Stimulated activated CD8-positive, alpha-beta memory T cell treated with anti-CD3 and anti-CD28 coated beads, Interleukin-15, amount 100 ng/mL, for 48 hours (primary cell): Measurements from ENCODE around the gene ORC1.

Experiments used
- DNase-seq, 2 donors: peaks; one replicate each; pipeline ENCODE4 v3.0.0-alpha.2; 2020; ENCODE audit warnings: low read depth in 2 of 2

ORC1 gene

DNA sequence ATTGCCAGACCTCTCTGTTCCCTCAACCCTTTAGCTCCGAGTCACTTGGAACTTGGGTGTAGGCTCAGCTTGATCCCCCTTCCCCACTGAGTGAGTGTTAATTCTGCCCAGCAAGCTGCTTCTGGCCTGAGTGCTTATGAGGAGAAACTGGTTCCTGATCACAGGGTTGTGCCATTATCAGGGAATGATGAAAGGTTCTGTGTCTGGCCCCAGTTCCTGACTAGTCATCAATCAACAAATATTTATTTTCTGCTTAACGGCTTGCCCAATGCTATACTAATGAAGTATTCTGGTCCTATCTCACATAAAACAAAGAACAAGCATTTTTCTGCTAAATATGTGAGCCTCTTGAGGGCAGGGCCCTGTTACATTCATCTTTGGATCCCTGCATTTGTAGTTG, 59.0 kb downstream of the ORC1 start:
- no peak for DNase-seq

DNA sequence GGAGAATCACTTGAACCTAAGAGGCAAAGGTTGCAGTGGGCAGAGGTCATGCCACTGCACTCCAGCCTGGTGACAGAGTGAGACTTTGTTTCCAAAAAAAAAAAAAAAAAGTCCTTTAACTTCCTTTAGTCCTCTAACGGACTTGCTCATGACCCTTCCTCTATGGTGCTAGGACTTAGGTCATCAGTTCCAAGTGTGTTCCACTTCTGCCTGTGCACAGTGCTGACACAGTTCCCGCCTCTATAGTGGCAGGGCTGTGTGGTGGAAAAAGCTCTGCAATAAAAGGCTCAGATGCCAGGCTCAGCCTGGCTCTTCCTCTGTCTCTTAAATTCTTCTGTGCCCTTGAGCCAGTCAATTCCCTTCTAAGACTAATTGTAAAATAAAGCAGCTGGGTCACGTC, 60.2 kb downstream of the ORC1 start:
- no peak for DNase-seq

DNA sequence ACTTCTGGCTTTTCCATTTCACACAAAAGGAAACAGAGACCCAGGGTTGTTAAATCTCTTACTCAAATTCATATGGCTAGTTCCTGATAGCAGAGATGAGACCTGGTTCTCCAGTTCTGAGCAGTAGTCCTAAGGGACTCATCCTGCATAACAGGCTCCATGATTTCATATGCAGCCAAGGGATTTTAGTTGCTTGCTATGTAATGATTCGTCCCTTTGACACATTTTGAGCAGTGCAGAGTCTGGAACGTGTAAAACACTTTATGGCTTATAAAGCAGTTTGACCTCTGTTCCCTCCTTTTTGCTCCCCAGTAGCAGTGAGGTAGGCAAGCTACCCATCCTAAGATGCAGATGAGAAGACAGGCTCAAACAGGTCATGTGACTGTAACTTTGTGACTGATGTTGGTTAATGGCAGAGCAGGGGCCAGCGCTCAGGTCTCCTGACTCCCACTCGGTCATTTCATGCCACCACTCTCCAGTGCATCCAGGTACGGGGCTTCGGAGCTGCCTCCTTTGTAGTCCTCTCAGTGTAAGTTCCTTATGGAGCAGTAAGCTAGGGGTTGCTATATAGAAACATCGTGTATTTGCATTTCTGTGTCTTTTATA, 62.5 kb downstream of the ORC1 start:
- DNase-seq: no peak

DNA sequence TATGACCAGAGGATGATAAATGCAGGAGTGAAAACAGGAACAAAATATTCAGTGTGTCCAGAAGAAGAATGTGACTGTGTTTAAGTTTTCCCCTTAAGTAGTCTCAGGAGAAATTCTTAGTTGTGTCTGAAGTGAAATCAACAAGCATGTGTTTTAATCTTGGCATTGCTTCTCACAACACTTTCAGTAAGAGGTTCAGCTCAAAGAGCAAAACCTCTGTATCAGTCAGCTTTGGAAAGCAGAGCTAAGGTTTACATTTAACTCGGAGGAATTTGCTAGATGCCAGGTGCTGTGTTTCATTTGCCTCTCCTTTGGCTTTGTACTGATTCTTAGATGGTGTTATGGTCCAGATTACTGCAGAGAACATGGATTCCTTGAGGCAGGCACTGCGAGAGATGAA, 66.8 kb downstream of the ORC1 start:
- DNase-seq: no peak

DNA sequence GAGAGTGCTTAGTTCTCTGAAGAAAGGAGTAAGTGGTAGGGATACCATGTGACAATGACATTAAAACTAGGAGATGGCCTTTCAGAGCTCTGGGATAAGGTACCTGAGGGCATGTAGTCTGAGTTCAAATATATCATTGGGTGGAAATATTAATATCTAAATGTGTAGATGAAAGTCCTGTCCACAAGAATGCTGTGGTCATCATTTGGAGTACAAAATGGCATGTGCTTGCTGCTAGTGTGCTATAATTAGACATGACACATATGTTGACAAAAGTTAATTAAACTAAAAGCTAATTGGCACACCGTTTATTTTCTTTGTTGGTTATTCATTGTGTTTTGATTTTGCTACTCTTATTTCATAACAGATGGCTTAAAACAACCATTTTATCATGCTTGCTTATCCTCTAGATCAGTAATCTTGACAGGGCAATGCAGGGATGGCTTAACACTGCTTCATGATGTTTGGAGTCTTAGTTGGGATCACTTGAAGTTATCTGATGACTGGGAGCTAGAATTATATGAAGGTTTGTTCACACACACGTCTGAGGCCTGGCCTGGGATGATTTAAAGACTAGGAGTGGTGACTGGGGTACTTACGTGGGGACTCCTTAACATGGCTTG, 69.2 kb downstream of the ORC1 start:
- no peak for DNase-seq

DNA sequence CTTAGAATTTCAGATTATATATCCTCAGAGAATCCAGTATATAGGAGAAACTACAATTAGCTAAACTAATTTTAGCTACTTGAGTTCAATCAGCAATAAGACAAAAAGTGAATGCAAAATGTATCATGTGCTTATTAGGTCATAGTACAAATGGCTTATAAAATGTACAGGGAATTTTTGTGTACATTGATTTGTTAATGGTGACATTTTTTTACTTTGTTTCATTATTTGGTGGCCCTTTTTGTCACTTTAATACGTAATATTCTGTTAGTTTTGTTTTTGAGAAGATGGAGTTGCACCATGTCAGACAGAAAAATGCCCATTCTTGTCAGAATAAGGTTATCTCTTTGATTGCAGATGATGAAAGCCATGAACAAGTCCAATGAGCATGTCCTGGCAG, 71.8 kb downstream of the ORC1 start:
- DNase-seq: no peak

DNA sequence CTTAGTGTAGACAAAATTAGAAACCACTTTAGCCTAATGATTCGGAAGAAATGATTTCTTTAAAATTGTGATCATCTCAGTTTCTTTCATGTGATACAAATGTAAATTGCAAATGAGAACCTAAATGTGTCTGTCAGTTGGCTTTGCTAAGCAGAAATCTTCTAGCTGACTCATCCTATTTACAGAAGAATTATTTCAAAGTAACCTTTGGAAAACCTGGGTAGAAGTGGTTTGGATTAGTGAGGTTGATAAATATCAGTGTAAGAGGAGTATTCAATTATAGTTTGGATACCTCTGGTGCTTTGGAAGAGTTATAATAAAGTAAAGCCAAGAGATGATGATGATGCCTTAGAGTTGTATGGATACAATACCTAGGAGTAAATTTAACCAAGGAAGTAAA, 75.6 kb downstream of the ORC1 start:
- no peak for DNase-seq

DNA sequence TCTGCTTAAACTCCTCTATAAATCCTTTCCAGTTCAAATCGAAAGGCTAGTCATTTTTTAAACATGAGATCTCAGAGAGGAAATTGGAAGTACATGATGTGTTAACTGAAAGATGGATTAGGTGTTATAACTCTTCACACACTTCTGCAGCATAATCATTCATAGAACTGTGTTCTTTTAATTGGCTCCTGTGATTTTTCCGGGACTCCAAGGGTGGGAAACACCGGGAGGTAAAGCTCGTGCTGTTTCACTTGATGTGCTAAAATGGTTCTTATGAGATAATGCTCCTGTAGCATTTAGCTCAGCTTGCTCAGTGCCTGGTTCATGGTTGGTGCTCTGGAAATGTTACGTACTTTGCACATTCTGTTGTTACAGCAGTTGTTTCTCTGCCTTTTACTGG, 78.4 kb downstream of the ORC1 start:
- no peak for DNase-seq

DNA sequence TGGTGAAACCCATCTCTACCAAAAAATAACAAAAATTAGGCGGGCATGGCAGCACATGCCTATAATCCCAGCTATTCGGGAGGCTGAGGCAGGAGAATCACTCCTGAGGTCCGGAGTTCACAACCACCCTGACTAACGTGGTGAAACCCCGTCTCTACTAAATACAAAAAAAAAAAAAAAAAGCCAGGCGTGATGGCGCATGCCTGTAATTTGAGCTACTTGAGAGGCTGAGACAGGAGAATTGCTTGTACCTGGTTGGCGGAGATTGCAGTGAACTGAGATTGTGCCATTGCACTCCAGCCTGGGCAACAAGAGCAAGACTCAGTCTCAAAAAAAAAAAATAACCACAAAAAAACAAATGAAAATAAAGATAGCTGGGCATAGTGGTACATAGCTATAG, 80.5 kb downstream of the ORC1 start:
- no peak for DNase-seq
